SKM-1 (cell line): ENCODE results near the gene KCNT2.
A peak's percentile ranks its signal among the peaks of the same experiment; 100 is the strongest.

Experiments used
- DNase-seq: peaks from one replicate; lab custom pipeline; 2025; ENCODE audit not compliant: unreplicated experiment; lab: John Stamatoyannopoulos, UW

KCNT2 gene

DNA sequence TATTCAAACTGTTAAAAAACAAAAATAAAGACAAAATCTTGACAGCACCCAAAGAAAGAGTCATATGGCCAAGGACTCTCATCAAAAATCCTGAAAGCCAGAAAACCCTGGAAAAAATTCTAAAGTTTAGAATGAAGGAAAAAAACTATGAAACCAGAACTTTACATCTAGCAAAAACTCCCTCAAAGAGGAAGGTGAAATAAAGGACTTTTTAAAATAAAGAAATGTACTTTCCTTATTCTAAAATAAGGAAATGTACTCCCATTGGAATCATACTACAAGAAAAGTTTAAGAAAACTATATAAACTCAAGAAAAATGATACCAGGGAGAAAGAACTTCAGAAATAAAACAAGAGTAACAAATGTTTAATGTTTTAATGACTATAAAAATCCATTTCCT lies 206.3 kb downstream of the KCNT2 start:
- no peak for DNase-seq

- DNase-seq: no peak
Observed at GRCh38 chr1:196401452-196401833, 206.8 kb downstream of the KCNT2 start.

- peak; percentile 42 for DNase-seq
Observed at GRCh38 chr1:196400478-196401451, 207.5 kb downstream of the KCNT2 start.

- no peak for DNase-seq
Observed at GRCh38 chr1:196399713-196400112, 208.5 kb downstream of the KCNT2 start.

DNA sequence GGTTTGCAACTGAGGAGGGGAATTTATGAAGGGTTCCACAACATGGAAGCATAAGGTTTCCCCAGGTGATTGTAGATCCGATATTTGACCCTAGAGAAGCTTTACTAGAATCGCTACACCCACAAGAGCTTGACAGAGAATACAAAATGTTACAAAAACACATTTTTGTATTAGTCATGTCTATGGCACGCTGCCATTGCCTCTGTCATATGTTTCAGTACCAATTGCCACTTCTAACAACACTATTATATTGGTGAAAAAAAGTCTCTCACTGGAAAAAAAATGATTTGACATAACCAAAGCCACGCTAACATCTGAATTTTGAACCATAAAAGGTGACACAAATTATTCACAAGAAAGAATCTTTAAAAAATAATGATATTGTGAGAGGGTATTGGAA lies 214.5 kb downstream of the KCNT2 start:
- no peak for DNase-seq

- no peak for DNase-seq
Observed at GRCh38 chr1:196393282-196393681, 215.0 kb downstream of the KCNT2 start.

- DNase-seq: no peak
Observed at GRCh38 chr1:196387766-196388165, 220.5 kb downstream of the KCNT2 start.

DNA sequence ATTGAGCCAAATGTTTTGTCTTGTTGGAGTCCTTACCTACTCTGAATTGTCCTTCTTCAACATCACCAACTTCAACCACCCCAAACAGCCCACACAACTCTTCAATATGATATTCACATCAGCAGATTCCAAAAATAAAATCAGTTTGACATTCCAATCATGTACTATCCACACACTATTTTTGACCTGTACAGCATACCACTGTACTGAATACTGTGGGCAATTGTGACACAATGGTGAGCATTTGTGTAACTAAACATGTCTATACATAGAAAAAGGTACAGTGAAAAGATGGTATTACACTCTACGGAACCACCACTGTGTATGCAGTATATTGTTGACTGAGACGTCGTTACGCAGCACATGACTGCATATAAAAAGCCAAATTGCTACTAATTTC lies 223.1 kb downstream of the KCNT2 start:
- DNase-seq: no peak

- DNase-seq: no peak
Observed at GRCh38 chr1:196382383-196382782, 225.9 kb downstream of the KCNT2 start.

DNA sequence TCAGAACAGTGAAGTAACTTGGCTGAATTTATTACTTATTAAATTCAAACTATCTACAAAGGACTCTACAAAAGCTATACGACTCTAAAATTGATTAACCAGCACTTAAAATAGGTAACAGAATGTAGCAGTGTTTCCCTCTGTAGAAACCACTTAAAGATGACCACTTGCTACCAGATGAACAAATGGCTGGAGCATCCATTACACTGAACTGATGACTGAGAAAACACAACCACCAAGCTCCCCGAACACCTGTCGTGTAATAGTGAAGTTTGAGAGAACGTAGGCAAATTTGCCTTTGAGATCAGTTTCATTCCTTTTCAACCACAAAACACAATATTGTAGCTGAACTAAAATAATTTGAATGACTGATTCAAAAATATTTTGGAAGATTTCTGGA lies 226.7 kb downstream of the KCNT2 start:
- DNase-seq: no peak

DNA sequence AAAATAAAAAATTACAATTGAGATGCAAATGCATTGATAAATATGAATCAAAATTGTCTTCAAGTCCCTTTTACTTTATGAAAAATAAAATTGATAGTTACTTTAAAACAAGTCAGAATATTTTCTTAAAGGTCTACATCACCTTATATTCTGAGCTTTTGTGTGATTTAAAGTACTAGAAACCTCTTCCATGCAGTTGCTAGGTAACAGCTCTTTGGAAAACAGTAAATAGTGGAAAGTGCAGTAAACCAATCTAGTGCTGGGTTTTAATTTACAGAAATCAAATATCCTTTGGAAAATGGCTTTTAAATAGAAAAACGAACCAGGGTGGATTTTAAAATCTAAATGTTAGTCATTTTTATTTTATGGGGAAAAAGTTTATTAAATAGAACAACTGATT lies 227.9 kb downstream of the KCNT2 start:
- DNase-seq: no peak

GRCh38 chr1:196377811-196378210 lies 230.4 kb downstream of the KCNT2 start:
- no peak for DNase-seq

DNA sequence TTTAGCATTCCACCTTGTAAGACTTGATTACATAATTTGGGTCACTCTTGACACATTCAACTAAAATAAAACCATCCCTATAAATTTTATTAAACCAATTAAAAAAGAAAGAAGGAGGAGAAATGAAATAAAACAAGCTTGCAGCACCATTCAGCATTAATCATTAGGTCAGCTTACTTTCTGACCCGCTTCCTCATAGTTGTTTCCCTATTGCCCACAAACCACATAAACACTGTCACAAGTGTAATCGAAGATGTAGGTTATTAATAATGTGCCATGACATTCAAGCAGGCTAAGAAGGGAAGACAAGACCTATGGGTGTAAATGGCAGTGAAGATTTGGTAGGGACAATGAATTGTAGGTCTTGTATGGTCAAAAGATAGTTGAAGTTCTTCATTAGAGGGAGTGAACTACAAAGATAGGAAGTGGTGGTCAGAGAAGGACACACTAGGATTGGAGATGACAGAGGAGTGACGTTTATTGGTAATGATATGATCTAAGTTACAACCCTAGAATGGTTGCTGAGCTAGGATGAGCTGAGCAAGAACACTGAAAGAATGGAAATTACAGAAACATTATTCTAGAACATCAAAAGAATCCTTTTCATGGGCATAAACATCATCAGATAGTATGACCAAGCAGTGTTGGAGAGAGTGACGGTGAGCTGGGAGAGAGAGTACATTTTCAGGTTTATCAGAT lies 231.5 kb downstream of the KCNT2 start:
- no peak for DNase-seq

GRCh38 chr1:196373798-196374197 lies 234.4 kb downstream of the KCNT2 start:
- DNase-seq: no peak

DNA sequence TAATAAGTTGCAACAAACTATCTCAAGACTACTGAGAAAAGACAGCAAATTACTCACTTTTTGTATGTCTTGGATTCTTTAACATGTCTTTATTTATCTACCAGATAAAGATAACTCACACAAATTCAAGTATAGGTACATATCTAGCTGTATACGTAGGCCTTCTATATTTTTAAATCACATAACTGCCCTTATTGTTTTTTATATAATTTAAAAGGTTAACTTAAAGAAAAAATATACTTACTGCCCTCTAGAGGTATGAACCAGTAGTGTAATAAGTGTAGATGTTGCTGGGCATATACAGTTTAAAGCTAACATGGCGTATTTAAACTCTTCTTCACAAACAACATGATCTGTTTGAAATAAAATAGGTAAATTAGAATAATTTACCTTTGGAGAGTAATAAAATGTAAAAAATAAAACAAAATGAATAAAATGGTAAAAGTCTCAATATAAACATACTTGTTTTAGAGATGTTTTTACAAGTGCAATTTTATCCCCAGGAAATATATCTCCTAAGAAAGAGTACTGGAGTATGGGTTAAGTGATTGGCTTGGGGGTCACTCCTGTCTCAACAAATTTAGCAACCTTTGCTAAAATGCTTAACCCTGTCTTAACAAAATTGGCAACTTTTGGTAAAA lies 235.2 kb downstream of the KCNT2 start:
- peak; percentile 47 for DNase-seq

GRCh38 chr1:196367838-196368237 lies 240.4 kb downstream of the KCNT2 start:
- no peak for DNase-seq

DNA sequence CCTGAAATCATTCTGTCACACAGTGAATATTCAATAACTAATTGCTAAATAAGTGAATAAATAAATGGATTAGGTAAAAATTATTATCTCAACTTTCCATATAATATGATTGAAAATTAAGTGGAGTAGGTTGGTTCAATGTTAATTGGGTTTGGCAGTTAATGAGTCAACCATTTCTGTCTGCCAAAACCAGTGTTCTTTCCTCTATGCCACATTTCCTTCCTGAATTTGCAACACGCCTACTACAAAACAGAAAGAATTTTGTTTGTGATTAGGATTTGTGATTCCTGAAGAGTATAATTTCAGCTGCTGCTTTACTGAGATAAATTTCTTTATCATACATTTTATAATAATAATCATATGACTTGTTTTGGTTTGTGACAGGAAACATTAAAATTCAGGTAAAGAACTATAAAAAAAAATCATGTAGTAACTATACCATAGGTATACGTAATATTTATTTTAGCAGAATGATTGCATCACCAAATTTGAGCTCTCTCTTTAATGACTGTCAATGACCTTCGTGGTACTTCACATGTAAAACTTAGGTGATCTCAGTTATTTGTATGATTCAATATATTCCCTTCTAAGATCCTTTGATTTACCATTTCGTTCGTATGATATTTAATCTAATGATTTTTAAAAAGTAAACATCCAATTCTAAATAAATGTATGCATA lies 241.3 kb downstream of the KCNT2 start:
- DNase-seq: no peak

DNA sequence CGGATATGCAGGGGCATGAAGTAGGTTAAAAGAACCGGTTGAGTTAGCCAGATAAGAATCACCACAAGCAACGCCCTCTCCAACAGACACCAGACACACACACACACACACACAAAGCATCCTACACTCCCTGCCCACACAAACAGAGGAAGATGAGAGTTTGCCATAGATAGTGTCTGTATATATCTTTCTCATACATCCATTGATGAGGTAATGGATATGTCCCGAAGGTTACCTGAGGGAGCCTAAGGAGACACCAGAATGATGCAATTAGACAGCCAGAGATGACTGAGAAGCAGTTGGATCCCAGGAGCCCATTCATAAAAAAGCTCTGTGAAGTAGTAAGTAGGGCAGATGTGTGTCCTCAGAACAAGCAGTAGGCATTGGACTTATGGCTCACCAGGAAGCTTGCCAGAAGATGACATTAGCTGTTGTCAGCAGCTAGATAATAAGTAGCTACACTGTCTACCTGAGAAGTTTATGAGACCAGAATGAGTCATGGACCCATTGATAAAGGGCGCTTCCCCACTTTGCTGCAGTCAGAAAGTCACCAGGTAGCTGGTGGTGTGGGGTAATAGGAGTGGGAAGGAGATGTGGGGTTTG lies 247.0 kb downstream of the KCNT2 start:
- no peak for DNase-seq

DNA sequence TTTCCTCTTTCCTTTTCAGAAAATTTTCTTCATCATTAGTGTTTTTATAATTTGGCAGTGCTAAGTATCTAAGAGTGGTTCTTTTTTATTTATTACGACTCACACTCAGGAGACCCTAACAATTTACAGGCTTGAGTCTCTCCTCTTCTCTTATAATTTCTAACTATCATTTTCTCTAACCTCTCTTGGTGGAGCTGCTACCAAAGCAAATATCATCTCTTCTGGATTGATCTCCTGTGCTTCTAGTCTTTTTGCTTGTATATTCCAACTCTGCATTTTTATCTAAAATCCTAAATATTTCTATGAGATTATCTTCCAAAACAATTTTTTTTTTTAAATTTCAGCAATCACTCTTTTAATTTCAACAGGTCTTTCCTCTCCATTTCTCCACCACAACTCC lies 250.3 kb downstream of the KCNT2 start:
- DNase-seq: no peak

DNA sequence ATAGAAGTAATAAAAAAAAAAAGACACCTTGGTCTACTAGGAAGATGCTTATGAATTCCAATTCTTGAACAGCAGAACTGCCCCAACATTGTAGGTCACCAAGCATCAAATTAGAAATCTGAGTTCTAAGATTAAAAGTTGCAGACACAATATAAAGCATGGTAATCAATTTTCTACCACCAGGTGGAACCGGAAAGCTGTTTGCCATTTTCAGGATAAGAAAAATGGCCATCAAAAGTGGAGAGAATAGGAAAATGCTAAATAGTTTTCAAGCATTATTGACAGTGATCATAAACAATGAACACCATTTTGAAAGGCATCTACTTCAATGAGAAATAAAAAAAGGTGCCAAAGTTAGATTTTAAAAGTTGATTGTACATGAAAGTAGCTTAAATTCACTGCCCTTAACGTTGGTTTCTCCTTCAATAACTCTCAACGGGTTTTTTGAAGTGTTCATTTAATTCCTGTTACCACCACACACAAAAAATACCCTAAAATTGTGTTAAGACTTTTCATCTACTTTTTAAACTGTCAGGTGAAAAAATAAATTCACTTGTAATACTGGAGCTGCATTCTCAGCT lies 252.9 kb downstream of the KCNT2 start:
- no peak for DNase-seq
